Measurements from ENCODE around the gene HENMT1.
A peak's percentile ranks its signal among the peaks of the same experiment; 100 is the strongest.

HENMT1 gene

DNA sequence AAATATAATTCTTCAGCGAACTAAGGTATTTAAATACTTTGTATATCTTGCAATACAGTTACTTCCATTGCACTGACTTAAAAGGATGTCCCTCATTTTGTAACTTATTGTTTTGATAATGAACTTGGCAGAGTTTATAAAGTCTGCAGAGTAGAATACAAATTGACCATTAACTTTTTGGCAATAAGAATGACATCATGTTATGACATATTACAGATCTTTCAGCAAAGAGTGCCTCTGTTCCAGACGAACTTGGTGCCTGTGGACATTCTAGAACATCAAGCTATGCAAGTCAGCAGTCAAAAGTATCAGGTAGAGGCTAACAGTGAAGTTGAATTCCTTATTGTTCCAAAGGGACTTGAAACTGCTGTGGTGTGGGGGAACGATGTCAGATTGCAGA lies 32.9 kb downstream of the HENMT1 start:
- DNase-seq (ENCODE audit: low read depth, low spot score), result no peak

DNA sequence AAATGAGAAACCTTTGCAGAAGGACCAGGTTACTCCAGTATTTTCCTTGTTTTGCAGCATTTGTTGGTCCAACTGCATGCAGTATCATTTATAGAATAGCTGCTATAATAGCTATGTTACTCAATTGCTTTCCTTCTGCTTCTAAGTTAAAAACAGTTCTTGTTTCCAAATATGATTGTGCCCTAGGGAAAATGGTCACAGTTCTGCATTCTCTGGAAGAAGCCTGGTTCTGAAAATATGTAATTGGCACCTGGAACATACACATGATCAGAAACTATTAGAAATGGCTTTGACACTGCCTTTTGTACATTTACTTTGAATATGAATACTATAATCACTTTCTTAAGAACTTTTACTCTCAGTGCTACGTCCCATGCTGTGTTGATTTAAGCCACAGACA lies 33.6 kb downstream of the HENMT1 start:
- no peak for DNase-seq (ENCODE audit: low read depth, low spot score)

DNA sequence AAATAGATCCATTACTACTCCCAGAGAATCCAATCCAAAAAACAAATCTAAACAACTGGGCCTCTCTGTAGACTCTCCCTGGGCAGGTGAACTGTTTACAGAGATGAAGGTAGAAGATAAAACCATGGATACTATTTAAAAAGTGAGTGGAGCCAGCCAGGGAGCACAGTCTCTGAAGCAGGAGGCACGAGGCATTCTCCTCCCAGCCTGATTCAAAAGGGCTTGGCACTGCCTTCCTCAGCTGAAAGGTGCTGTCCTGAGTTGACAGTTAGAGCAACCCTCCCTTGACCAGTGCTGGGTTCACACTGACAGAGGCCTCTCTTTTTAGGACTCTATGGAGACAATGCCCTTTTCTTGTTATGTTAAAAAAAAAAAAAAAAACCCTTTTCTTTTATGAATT lies 36.8 kb downstream of the HENMT1 start:
- DNase-seq (ENCODE audit: low read depth, low spot score), result no peak

DNA sequence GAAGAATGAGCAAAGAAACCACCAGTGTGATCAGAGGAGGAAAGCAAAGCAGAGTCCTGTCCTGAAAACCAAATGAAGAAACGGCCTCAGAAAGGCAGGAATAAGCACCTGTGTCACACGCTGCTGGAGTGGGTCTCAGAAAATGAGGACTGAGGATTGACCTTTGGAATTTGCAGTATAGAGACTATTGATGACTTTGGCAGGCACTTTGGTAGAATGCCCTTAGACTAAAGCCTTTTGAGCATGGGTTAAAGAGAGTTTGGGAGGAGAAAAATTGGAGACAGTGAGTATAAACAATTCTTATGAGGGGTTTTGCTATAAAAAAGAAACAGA lies 43.2 kb downstream of the HENMT1 start:
- DNase-seq (ENCODE audit: low read depth, low spot score), result no peak

DNA sequence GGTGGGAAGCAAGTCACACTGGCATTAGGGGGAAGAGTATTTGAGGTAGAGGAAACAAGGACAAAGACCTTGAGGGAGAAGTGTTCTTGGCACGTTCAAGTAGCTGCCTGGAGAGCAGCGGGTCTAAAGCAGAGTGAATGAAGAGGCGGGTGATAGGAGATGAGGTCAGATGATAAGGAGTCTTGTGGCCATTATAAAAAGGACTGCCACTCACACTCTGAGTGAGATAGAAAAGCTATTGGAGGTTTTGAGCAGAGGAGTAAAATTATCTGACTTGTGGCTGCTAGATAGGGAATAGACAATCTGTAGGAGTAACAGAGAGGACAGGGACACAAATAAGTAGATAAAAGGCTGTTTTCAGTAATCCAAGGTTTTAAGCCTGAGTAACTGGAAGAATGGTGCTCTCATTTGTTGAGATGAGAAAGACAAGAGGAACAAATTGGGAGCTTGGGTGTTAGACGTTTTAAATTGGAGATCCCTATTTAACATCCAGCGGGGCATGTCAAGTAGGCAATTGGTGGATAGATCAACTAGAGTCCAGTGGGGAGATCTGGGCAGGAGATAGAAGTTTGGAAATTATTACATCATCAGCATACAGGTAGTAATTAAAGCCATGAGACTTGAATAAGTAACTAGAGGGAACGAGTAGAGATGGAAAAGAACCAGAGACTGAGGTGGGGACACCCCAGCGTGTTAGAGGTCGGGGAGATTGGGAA lies 43.7 kb downstream of the HENMT1 start:
- no peak for DNase-seq (ENCODE audit: low read depth, low spot score)

DNA sequence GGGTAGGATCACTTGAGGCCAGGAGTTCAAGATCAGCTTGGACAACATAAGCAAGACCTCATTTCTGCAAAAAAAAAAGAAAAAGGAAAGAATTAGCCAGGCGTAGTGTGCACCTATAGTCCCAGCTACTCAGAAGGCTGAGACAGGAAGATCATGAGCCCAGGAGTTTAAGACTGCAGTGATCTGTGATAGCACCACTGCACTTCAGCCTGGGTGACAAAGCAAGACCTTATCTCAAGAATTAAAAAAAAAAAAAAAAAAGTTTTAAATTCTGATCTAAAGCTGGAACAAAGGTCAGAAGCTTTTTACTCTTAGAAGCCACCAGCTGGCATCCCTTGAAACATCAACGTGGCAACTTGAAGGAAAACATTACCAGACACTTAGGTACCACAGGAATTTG lies 45.3 kb downstream of the HENMT1 start:
- no peak for DNase-seq (ENCODE audit: low read depth, low spot score)

DNA sequence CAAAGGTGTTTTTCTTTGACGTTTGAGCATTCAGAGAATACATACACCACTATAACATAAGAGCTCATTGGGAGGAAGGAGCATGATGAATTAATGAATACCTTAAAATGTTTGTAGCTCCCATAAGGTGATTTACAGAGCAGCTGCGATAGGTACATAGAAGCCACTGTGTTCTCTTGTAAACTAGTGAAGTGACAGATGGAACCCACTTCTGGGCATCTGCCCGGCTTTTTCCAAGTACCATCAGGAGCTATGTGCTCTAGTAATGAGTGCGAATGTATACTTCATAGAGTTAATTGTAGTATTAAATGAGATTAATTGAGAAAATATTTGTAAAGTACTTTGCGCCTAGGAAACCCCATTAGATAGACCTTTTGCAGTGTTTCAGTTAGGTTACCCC lies 48.4 kb downstream of the HENMT1 start:
- no peak for DNase-seq (ENCODE audit: low read depth, low spot score)

DNA sequence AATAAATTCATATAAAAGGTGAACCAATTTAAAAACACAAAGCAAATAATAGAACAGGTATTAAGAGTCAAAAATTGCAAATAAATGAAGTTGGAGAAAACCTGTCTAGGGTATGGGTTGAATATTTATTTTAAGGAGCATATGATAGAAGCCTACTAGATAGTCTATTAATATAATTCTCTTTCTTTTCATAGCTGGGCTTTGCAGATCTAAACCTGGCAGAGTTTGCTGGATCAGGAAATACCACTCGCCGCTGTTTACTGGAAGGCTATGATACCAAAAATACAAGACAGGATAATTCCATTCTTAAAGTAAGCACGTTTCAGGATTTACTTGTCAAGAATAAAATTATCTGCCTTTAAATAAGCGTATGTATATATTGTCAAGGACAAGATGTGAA lies 48.9 kb downstream of the HENMT1 start:
- no peak for DNase-seq (ENCODE audit: low read depth, low spot score)

DNA sequence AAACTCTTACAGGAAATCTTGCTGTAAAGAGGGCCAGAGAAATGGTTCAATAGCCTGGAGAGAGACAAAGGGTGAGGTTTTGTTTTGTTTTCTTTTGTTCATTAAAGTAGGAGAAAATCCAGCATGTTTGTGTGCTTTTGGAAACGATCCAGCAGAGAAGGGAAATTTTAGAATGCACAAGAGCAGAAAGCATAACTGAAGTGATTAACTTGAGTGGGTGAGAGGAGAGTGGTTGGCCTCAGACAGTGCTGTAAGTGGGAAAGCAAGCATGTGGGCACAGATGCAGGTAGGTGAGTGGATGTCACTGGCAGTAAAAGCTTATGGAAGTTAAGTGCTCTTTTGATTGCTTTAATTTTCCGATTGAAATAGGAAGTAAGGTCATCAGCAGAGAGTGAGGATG lies 50.8 kb downstream of the HENMT1 start:
- DNase-seq (ENCODE audit: low read depth, low spot score), result no peak

DNA sequence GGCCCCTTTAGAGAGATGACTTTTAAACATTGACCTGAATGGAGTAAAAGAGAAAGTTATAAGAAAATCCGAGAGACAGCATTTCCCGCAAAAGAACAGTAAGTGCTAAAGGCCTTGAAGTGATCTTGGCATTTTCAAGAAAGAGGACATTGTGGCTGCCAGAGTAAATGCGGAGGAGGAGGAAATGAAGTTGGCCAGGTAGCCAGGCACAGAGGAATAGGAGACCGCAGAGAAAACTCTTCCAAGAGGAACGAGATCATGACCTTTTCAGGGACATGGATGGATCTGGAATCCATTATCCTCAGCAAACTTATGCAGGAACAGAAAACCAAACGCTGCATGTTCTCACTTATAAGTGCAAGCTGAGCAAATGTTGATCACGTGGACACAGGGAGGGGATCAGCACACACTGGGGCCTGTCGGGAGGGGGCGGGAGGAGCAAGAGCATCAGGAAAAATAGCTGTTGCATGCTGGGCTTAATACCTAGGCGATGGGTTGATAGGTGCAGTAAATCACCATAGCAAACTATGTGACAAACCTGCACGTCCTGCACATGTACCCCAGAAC lies 51.3 kb downstream of the HENMT1 start:
- DNase-seq (ENCODE audit: low read depth, low spot score), result no peak

DNA sequence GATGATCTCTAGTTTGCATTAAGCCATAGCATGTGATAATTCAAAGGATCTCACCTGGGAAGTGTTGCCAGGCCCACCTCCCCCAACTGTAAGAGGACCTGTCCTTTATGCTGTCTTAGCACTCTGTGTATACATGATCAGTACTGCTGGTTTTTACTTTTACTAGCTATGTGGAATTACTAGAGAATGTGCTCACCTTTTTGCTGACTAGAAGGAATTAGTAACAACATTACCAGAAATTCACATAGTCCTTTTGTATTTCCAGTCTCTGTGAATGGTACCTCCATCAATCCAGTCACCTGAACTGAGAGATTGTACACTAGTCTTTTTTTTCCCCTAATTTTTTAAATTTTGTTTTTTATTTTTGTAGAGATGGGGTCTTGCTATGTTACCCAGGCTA lies 54.4 kb downstream of the HENMT1 start:
- DNase-seq (ENCODE audit: low read depth, low spot score), result no peak

DNA sequence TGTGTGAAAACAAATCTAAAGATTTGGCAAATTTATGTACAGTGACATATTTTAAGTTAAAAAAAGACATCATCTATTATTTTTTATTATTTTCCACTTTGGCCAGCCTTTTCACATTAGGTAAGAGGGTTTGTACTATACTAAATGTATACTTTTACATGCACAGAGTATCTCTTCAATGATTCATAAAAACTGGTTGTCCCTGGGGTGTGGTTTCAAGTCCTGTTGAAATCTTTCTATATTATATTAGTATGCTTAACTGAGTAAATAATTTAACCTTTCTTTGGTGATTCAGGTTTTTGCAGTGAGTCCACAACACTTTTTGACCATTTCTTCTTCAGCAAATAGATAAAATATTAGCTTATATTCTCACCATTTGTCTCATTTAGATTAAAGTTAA lies 55.3 kb downstream of the HENMT1 start:
- DNase-seq (ENCODE audit: low read depth, low spot score), result no peak

DNA sequence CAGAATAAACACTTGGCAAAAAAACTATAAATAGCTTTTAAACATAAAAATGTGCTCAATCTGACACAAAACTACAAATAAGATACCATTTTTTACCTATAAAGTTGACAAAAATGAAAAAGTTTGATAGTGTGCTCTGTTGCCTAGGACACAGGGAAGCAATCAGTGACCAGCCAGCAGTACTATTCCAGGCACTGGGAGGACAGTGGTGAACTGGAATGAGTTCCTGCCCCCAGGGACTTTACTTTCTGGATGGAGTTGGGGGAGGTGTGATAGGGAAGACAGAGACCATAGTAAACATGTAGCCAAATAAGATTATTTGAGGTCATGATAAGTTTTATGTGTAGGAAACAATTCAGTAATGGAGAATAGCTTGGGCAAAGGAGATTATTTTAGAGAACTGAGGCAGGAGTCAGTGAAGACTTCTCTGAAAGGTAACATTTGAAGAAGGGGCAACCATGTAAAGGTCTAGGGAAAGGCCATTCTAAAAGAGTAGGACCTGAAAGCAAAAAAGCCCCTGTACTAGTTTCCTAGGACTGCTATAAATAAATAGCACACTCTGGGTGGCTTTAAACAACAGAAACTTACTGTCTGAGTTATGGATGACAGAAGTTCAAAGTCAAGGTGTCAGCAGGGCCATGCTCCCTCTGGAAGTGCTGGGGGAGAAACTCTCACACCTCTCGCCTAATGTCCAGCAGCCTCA lies 59.0 kb downstream of the HENMT1 start:
- DNase-seq (ENCODE audit: low read depth, low spot score), result peak; percentile 44

DNA sequence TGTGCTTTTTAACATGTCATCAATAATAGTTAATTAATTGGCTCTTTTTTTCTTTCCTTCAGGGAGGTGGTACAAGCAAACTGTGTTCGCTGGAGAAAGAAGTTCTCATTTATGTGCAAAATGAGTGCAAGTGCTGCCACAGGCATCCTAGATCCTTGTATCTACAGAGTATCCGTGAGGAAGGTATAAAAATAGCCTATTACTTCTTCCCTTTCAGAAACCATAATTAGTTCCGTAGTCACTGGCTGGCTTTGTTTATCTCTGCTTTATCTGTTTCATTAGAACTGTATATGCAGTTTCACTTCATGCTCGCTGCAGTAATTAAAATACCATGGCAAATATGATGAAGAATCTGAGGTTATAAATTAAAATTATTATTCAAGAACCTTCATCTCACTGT lies 60.4 kb downstream of the HENMT1 start:
- no peak for DNase-seq (ENCODE audit: low read depth, low spot score)

DNA sequence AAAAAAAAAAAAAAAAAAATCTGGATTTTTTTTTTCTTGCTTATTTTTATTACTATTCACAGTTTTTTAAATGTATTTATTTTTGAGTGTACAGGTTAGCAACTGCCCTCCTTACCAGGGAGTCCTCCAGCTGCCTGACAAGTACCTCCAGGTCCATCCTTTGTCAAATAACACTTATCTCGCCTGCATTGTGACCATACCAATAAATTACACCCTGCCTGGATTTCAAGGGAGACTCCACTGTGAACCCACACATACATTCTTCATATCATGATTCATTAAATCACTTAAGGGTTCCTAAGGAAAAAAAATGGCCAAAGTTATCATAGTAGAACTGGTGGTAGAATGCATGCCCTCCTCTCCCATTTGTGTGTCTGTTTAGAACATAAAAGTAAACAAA lies 62.6 kb downstream of the HENMT1 start:
- no peak for DNase-seq (ENCODE audit: low read depth, low spot score)

Measured in ELF-1 (cell line).